Astrocyte of the spinal cord (primary cell): ENCODE measurements around the gene SYNJ2.
A peak's percentile ranks its signal among the peaks of the same experiment; 100 is the strongest.

Experiments used
- DNase-seq: peaks from one replicate; pipeline ENCODE4 v3.0.0; 2011; ENCODE audit warnings: low read depth, low spot score
- H3K4me3 ChIP-seq: 2 replicates; pipeline ENCODE4 v1.5.1; 2011; ENCODE audit warnings: low read depth, mild to moderate bottlenecking, low read length, moderate library complexity
- CTCF ChIP-seq: IDR thresholded peaks from 2 replicates; pipeline ENCODE4 v1.5.1; 2012; ENCODE audit warnings: low read depth, mild to moderate bottlenecking, low read length, inconsistent platforms
- in situ Hi-C: cut with HindIII; loops from 2 replicates; pipeline ENCODE4 v1.10.0; 2017; ENCODE audit warnings: low sequenced_read_pairs

The SYNJ2 gene

GRCh38 chr6:158039571-158040050 lies 57.9 kb downstream of the SYNJ2 start:
- in situ Hi-C loops, result no loop called here
- peak; percentile 97 for DNase-seq
- H3K4me3 ChIP-seq, result no peak overlapping the region
- TF ChIP-seq CTCF, result no peak

- peak; percentile 98 for DNase-seq
- in situ Hi-C loops, result no loop called here
- no peak overlapping the region for H3K4me3 ChIP-seq
- TF ChIP-seq CTCF, result no peak
Observed at GRCh38 chr6:158040051-158040803, 58.6 kb downstream of the SYNJ2 start.

- TF ChIP-seq CTCF, result no peak
- H3K4me3 ChIP-seq, result no peak overlapping the region
- in situ Hi-C loops, result no loop called here
- DNase-seq, result no peak
Observed at GRCh38 chr6:158040804-158041347, 59.2 kb downstream of the SYNJ2 start.

- no peak for DNase-seq
- H3K4me3 ChIP-seq, result no peak overlapping the region
- in situ Hi-C loops, result no loop called here
- TF ChIP-seq CTCF, result no peak
Observed at GRCh38 chr6:158041370-158041769, 59.7 kb downstream of the SYNJ2 start.

GRCh38 chr6:158041788-158042187 lies 60.1 kb downstream of the SYNJ2 start:
- no peak for DNase-seq
- in situ Hi-C loops, result no loop called here
- TF ChIP-seq CTCF, result no peak
- no peak overlapping the region for H3K4me3 ChIP-seq

- no peak for TF ChIP-seq CTCF
- no peak overlapping the region for H3K4me3 ChIP-seq
- in situ Hi-C loops, result no loop called here
- peak; percentile 88 for DNase-seq
Observed at GRCh38 chr6:158042245-158042798, 60.7 kb downstream of the SYNJ2 start.
